GM12892 (cell line): ENCODE results near the gene OR6A2.
A peak's percentile ranks its signal among the peaks of the same experiment; 100 is the strongest.
"Not testable (repeated sequence)": the region's sequence is repeated elsewhere in the genome, so short reads cannot be mapped to it uniquely, and the experiment has no call there.

ENCODE experiments used
- DNase-seq: peaks from one replicate; pipeline ENCODE4 v3.0.0; 2011; ENCODE audit not compliant: insufficient read length
- FAIRE-seq: peaks from 2 replicates; lab custom pipeline; 2011; peaks lifted over from hg19 to GRCh38; lab: Jason Lieb, UNC
- POLR2A ChIP-seq: IDR thresholded peaks from 2 replicates; pipeline ENCODE4 v1.6.1; 2011; ENCODE audit warnings: low read depth, low read length, control low read depth
- POLR2AphosphoS5 ChIP-seq: IDR thresholded peaks from 2 replicates; pipeline ENCODE4 v1.6.1; 2011; ENCODE audit warnings: low read depth, low read length, control low read depth
- TAF1 ChIP-seq: IDR thresholded peaks from 2 replicates; pipeline ENCODE4 v1.6.1; 2011; ENCODE audit warnings: low read depth, mild to moderate bottlenecking, control low read depth, low read length, borderline replicate concordance

OR6A2 gene

DNA sequence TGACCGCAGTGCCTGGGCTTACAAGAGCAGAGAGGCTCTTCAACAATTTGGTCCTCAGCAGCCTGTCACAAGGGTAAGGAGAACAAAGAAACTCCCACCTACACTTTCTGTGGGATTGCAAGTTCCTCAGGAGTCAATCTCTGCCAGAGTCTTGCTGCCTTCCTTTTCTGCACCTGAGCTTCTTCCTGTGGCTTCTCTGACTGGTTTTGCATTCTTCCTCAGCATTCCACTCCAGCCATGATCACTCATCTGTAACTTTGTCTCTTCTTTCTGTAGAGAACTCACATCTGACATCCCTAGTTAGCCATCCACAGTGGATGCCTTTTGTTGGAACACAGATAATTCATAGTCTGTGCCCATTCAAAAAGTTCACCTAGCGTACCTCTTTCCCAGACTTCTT, 14.2 kb upstream of the OR6A2 start:
- TF ChIP-seq POLR2A (no peak), POLR2AphosphoS5 (no peak), TAF1 (no peak)
- FAIRE-seq (no peak), DNase-seq (no peak)

DNA sequence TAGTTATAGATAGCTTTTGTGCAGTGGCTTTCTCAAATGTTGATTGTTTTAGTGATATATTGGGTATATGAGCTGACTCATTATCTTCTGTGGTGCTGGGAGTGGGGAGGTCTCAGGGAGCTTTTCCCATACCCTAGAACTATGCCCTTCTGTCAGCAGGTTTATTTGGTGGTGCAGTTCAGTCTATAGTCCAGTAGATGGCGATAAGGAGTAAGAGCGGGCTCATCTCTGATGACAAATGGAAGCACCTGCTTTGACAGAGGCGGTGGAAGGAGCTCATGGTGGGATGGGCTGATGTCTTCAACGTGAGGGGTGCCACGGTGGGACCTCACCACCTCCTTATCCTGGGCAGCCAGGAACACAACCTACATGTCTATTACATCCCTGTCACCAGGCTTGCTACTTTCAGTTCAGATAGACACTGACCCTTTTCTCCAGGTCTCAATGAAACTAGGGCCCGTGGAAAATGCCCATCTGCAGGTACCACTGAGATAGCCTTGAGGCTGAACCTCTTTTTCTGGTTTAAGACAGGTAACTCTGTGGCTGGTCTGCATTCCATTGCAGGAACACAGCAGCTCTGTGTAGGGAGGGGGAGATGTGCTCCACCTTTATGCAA, 13.0 kb upstream of the OR6A2 start:
- FAIRE-seq = peak; percentile 99
- DNase-seq = peak; percentile 24
- TF ChIP-seq POLR2A = no peak
- no peak for TF ChIP-seq POLR2AphosphoS5
- no peak for TF ChIP-seq TAF1

DNA sequence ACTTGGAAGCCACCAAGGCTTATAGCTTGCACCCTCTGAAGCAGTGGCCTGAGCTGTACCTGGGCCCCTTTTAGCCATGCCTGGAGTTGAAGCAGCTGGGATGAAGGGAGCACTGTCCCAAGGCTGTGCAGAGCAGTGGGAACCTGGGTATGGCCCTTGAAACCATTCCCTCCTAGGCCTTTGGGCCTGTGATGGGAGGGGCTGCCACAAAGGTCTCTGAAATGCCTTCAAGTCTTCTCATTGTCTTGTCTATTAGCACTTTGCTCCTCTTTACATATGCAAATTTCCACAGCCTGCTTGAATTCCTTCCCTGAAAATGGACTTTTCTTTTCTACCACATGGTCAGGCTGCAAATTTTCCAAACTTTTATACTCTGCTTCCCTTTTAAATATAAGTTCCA, 1.6 kb upstream of the OR6A2 start:
- DNase-seq, FAIRE-seq: not testable (repeated sequence)

DNA sequence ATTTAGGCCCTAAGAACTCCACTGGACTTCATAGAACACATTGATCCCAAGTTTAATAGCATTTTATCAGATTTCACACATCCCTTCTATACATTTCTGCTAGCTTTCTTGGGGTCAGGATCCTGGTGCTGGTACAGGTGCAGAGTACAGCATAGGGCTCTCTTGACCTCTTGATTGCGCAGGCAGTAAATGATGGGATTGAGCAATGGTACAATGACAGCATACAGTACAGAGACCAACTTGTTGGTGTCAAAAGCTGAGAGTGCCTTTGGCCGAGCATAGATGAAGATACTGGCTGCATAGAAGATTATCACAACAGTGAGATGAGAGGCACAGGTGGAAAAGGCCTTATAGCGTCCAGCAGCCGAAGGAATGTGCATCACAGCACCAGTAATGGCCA, 4.8 kb downstream of the OR6A2 start:
- FAIRE-seq (no peak), DNase-seq (no peak)
- TF ChIP-seq TAF1 = no peak

DNA sequence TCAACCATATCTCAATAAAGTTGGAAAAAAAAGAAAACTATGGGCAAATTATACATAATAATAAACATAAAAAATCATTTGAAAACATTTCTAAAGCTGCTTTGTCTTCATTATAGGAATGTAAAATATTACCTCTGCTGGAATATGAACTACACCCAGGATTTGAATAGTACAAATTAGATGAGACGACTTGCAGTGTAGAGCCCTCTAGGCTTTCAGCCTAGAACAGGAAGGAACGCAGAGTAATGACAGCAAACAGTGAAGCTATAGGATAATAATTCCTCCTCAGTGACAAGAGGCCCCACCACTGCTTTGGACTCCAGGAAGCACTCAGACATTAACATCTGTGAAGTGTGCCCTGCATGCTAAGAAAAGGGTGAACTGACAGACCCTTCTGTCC, 8.9 kb downstream of the OR6A2 start:
- FAIRE-seq (no peak), DNase-seq (no peak)
- no peak for TF ChIP-seq POLR2A
- no peak for TF ChIP-seq POLR2AphosphoS5
- TF ChIP-seq TAF1 = no peak

DNA sequence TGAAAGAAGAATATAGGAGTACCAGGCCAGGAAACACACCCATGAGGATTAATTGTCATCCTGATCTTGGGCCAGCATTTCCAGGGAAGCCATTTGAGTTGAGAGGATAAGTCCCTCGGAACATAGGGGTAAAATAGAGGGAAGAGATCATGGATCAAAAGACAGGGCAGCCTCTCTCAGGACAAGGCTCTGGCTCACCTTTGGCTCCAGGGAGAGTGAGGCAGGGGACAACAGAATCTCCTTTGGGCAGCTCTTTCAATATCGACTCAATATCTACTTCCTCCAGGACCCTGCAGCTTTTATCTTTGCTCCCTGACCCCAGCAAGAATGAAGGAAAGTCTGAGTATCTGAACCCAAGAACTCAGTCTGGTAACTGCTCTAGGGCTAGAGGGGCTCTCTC, 16.8 kb downstream of the OR6A2 start, which contains the start of gene OR2AG1:
OR2AG1 (plus strand) TSS at position 301 of the 400 bp plus-strand sequence. CDS start 2,018 bp downstream, outside the sequence.
- FAIRE-seq = no peak
- DNase-seq = no peak
- TF ChIP-seq POLR2A (no peak), POLR2AphosphoS5 (no peak), TAF1 (no peak)

DNA sequence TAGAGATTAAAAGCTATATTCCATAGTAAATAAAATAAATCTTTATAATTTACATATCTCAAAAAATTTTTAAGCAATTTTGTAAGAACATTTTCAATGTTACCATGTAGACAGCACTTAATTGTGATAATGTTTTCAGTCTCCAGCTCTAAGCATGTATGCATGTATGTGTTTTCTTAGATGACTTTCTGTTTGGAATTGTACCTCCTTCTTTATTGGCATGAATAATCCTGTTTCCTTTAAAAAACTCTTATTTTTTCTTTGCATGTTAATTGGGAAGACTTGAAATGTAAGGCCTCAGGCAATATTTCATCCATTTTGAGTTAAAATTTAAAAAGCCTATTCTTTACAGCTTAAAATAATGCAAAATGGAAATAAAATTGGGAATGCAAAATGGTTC, 18.7 kb downstream of the OR6A2 start:
- FAIRE-seq (no peak), DNase-seq (no peak)
- TF ChIP-seq POLR2AphosphoS5 = no peak
- no peak for TF ChIP-seq TAF1
- no peak for TF ChIP-seq POLR2A

DNA sequence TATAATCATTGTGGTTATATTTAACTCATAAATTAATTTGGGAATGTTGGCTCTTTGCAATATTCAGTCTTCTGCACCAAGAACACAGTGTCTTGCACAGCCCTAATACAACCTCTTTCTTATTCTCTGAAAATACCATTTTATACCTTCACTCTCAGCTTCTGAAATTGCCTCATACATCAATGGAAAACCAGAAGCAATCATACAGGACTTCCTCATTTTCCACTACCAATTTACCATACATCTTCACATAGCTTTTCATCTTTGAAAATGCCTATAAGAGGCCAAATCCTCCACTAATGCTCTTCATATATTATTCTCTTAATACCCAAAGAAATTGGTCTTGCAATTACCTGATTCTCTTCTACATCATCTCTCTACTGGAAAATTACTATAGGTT, 21.0 kb downstream of the OR6A2 start:
- FAIRE-seq = no peak

DNA sequence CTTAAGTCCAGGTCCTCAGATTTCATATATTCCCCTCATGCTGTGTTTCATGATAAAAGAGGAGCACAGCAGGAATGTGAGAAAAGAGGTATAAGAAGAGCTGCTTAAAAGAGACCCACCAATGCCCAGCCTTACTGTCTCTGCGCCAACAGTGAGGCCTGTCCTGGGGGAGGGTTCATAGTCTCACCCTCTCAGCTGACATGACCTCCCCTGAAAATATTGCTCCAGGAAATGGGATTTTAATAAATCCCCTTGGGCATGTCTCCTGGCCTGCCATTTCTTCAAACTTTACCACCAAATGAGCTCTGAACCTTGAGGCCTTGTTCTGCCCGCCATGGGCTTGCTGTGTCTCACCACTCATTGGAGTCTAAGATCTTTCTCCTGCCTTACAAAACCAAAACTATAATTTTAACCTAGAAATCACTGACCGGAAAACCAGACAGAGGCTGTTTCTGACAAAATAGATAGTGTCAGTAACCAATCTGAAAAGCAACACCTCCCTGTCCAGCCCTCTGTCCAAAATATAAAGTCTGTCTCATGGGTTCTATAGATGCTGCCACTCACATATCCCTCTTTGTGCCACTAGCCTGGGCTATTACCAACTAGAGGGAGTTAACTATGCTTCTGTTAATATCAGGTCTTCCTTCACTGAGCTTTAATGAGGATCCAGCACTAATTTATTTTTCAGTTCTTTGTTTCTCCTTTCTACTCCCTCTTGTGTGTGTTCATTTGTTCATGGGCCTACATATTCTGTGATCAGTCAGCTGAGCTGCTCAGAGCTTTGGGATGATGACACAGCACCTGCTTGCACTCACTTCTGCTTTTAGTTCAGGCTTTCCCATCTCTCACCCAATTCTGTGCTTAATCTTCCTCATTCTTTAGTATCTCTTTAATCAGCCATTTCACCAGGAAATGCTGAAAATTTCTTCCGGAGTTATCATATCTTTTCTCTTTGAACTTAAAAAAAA, 27.3 kb downstream of the OR6A2 start, which contains the start of gene OR2AG2:
OR2AG2 (minus strand) TSS at position 51 of the 968 bp plus-strand sequence. CDS start 3,019 bp downstream, outside the sequence.
- no peak for DNase-seq
- TF ChIP-seq TAF1 (no peak), POLR2A (no peak), POLR2AphosphoS5 (no peak)
- peak; percentile 76 for FAIRE-seq

More for the DNA sequence above, 21.0 kb downstream of the OR6A2 start:
- TF ChIP-seq TAF1 (no peak), POLR2A (no peak), POLR2AphosphoS5 (no peak)
- no peak for DNase-seq

DNA sequence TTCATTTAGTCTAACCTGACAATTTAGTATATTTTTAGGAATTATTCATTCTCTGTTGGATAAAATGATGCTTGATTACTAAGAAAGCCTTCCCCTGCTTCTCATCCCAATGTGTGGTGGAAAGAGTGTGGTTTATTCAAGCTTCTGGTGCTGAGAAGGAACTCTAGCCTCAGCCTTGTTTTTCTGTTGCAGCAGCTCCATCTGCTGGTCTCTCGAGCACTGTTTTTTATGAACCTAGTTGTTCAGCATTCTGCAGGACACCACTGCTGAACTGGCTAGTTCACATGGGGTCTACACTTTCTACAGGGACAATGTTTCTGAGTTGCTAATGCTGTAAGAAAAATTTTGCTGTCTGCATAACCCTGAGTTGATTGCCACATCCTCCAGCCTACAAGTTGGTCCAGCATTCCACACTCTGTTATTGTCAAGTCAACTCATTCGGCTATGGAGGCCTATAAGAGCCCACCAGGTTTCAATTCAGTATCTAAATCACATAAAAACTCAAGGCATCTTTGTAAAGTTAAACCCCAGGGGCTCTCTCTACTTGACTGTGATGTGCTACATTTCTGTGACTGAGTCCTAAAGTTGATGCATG, 42.0 kb downstream of the OR6A2 start:
- DNase-seq = no peak
- no peak for TF ChIP-seq POLR2AphosphoS5
- TF ChIP-seq POLR2A = no peak
- no peak for TF ChIP-seq TAF1
- FAIRE-seq = peak; percentile 95

DNA sequence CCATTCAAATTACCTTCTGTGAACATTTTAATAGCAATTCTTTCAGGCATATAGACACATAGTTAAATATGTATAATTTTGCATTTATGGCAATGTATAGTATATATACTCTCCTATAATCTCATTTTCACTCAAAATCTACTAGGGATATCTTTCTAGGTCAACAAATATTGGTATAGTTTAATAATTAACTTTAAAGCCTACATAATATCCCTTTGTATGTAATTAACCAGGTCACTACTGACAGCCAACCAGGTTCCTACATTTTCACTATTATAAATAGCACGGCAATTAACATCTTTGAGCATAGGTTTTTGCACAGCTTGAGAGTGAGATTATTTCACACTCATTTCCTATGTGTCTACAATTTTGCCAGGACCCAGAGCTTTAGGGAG, 43.5 kb downstream of the OR6A2 start:
- FAIRE-seq (peak; percentile 67), DNase-seq (no peak)
- TF ChIP-seq POLR2A (no peak), TAF1 (no peak), POLR2AphosphoS5 (no peak)
